ENCODE measurements around the gene CPM.
A peak's percentile ranks its signal among the peaks of the same experiment; 100 is the strongest.

The CPM gene

GRCh38 chr12:68832504-68832867 lies 100.5 kb downstream of the CPM start:
- DNase-seq (ENCODE audit: insufficient read length): no peak
- TF ChIP-seq POLR2AphosphoS5 (IDR thresholded peaks at IDR 0.05; ENCODE audit: low read depth, low read length) (no peak), POLR2A (IDR thresholded peaks at IDR 0.05; ENCODE audit: low read depth, low read length) (no peak), TAF1 (IDR thresholded peaks at IDR 0.05; ENCODE audit: borderline replicate concordance, low read depth, low read length) (no peak)
- FAIRE-seq: no peak

- no peak for FAIRE-seq
- no peak for TF ChIP-seq TAF1 (IDR thresholded peaks at IDR 0.05; ENCODE audit: borderline replicate concordance, low read depth, low read length)
- no peak for TF ChIP-seq POLR2AphosphoS5 (IDR thresholded peaks at IDR 0.05; ENCODE audit: low read depth, low read length)
- no peak; the same call in none of the 2 replicates for TF ChIP-seq POLR2A (IDR thresholded peaks at IDR 0.05; ENCODE audit: low read depth, low read length)
- DNase-seq (ENCODE audit: insufficient read length): no peak
These were observed 101.0 kb downstream of the CPM start for GRCh38 chr12:68831751-68832503.

- FAIRE-seq (no peak), DNase-seq (ENCODE audit: insufficient read length) (no peak)
- TF ChIP-seq POLR2A (IDR thresholded peaks at IDR 0.05; ENCODE audit: low read depth, low read length): 0 out of 2 replicates have a peak, but pooled peaks have one; percentile 13
- TF ChIP-seq POLR2AphosphoS5 (IDR thresholded peaks at IDR 0.05; ENCODE audit: low read depth, low read length): peak; percentile 78; the same call in 1 of the 2 replicates
- TF ChIP-seq TAF1 (IDR thresholded peaks at IDR 0.05; ENCODE audit: borderline replicate concordance, low read depth, low read length): no peak
These were observed 101.7 kb downstream of the CPM start for GRCh38 chr12:68831272-68831671.

GRCh38 chr12:68828672-68829068 lies 104.3 kb downstream of the CPM start:
- no peak for TF ChIP-seq TAF1 (IDR thresholded peaks at IDR 0.05; ENCODE audit: borderline replicate concordance, low read depth, low read length)
- peak; percentile 58; the same call in 1 of the 2 replicates for TF ChIP-seq POLR2AphosphoS5 (IDR thresholded peaks at IDR 0.05; ENCODE audit: low read depth, low read length)
- TF ChIP-seq POLR2A (IDR thresholded peaks at IDR 0.05; ENCODE audit: low read depth, low read length): peak; percentile 65
- DNase-seq (ENCODE audit: insufficient read length) (no peak), FAIRE-seq (no peak)

GRCh38 chr12:68827895-68828671 lies 104.9 kb downstream of the CPM start:
- no peak for FAIRE-seq
- TF ChIP-seq TAF1 (IDR thresholded peaks at IDR 0.05; ENCODE audit: borderline replicate concordance, low read depth, low read length) (no peak), POLR2AphosphoS5 (IDR thresholded peaks at IDR 0.05; ENCODE audit: low read depth, low read length) (peak; percentile 3; the same call in 1 of the 2 replicates)
- no peak for DNase-seq (ENCODE audit: insufficient read length)

GRCh38 chr12:68825569-68826217 lies 107.3 kb downstream of the CPM start:
- TF ChIP-seq POLR2AphosphoS5 (IDR thresholded peaks at IDR 0.05; ENCODE audit: low read depth, low read length): peak; percentile 46; the same call in 1 of the 2 replicates
- no peak for TF ChIP-seq TAF1 (IDR thresholded peaks at IDR 0.05; ENCODE audit: borderline replicate concordance, low read depth, low read length)
- TF ChIP-seq POLR2A (IDR thresholded peaks at IDR 0.05; ENCODE audit: low read depth, low read length): peak; percentile 22; the same call in 1 of the 2 replicates
- FAIRE-seq: no peak
- DNase-seq (ENCODE audit: insufficient read length): no peak

- FAIRE-seq (no peak), DNase-seq (ENCODE audit: insufficient read length) (no peak)
- TF ChIP-seq POLR2AphosphoS5 (IDR thresholded peaks at IDR 0.05; ENCODE audit: low read depth, low read length) (no peak), TAF1 (IDR thresholded peaks at IDR 0.05; ENCODE audit: borderline replicate concordance, low read depth, low read length) (no peak), POLR2A (IDR thresholded peaks at IDR 0.05; ENCODE audit: low read depth, low read length) (no peak)
These were observed 108.2 kb downstream of the CPM start for GRCh38 chr12:68824597-68825250.

- TF ChIP-seq TAF1 (IDR thresholded peaks at IDR 0.05; ENCODE audit: borderline replicate concordance, low read depth, low read length): no peak
- TF ChIP-seq POLR2AphosphoS5 (IDR thresholded peaks at IDR 0.05; ENCODE audit: low read depth, low read length): no peak
- TF ChIP-seq POLR2A (IDR thresholded peaks at IDR 0.05; ENCODE audit: low read depth, low read length): peak; percentile 8; the same call in 1 of the 2 replicates
- FAIRE-seq: no peak
- no peak for DNase-seq (ENCODE audit: insufficient read length)
These were observed 108.8 kb downstream of the CPM start for GRCh38 chr12:68824131-68824530.

GRCh38 chr12:68823696-68824095 lies 109.3 kb downstream of the CPM start:
- TF ChIP-seq POLR2AphosphoS5 (IDR thresholded peaks at IDR 0.05; ENCODE audit: low read depth, low read length): peak; percentile 69
- no peak; the same call in 1 of the 2 replicates for TF ChIP-seq POLR2A (IDR thresholded peaks at IDR 0.05; ENCODE audit: low read depth, low read length)
- DNase-seq (ENCODE audit: insufficient read length) (no peak), FAIRE-seq (no peak)

GRCh38 chr12:68821357-68822188 lies 111.4 kb downstream of the CPM start:
- FAIRE-seq: no peak
- DNase-seq (ENCODE audit: insufficient read length): no peak
- peak; percentile 11; the same call in 1 of the 2 replicates for TF ChIP-seq POLR2AphosphoS5 (IDR thresholded peaks at IDR 0.05; ENCODE audit: low read depth, low read length)
- TF ChIP-seq POLR2A (IDR thresholded peaks at IDR 0.05; ENCODE audit: low read depth, low read length): peak; percentile 50; the same call in 1 of the 2 replicates
- no peak for TF ChIP-seq TAF1 (IDR thresholded peaks at IDR 0.05; ENCODE audit: borderline replicate concordance, low read depth, low read length)

Measured in GM12892 (cell line).